HL-60/S4 (cell line): ENCODE measurements around the gene SDHA.
"Not testable (repeated sequence)": the region's sequence is repeated elsewhere in the genome, so short reads cannot be mapped to it uniquely, and the experiment has no call there.

ENCODE experiments used
- in situ Hi-C: fragments of 300-500 bp; cut with MboI; formaldehyde crosslinking; loops from 2 replicates; pipeline ENCODE4 v1.14.3; 2022; ENCODE audit warnings: low sequenced_read_pairs

SDHA gene

DNA sequence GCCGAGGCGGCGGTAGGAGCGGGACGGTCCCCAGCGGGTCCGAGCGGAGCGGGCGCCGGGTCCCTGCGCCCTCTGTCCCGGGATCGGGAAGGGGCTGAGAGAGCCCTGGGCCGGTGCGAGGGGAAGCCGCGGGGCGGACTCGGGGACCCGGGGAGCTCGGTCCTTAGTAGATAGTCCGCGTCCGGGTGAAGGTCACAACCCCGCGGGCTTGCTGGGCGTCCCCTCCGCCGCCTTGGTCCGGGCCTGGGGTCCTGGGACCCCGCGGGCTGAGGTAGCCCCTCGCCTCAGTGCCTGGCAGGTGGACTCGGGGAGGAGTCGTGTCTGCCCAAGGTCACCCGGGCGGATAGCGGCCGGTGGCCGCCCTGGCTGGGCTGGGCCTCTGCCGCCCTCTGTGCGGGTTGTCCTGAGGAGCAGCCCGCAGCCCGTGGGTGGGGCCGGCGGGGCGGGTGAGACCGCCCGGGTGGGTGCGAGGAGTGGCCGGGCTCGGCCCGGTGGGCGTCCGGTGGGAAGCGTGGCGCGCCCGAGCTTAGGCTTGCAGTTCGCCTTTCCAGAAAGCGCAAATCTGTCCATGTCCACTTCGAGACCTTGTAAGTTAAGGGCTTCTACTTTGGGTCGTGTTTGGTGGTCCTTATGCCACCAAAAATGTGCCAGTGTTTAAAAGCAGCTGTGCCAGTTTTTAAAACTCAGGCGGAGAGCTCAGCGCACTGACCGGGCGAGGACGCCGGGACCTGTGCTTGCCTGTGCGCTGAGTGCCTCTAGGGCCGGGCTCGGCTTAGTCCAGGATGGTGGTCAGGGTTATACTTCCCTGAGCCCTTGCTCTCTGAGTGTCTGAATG, 554 bp downstream of the SDHA start:
- in situ Hi-C loops: no loop called here

DNA sequence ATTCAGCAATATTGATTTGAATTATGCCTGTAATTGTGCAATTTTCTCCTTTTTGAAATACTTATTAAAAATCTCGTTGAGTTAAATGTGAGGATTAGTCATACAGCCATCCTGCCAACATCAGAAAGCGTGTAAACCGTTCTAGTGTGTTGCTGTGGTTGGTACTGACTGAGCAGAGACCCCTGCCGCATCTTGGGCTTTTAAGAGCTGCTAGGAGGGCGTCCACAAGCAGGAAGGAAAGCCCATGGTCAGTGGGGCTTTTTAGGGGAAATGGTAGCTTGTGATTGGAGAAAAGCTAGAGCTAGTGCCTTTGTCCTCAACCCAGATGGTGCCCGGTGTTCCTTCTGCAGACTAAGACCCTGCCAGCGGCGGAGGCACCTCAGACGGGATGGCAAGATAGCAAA, 1.3 kb downstream of the SDHA start:
- in situ Hi-C loops: no loop called here

DNA sequence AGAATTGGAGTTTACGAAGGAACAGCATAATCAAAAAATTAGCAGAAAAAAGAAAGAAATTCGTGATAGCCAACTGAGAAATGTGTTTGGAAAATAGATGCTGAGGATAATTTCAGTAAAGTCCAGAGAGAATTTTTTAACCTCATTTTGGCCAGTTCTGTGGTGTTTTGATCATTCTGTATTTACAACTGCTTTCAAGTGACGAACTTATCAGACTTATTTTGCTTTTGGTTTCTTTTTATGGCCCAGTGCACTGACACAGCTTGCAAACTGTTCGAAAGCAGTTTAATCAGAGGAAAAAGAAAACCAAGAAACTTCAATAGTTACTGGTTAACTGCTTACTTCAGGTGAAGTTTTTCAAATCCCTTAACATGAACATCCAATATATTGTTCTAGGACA, 1.9 kb downstream of the SDHA start:
- in situ Hi-C loops: no loop called here

DNA sequence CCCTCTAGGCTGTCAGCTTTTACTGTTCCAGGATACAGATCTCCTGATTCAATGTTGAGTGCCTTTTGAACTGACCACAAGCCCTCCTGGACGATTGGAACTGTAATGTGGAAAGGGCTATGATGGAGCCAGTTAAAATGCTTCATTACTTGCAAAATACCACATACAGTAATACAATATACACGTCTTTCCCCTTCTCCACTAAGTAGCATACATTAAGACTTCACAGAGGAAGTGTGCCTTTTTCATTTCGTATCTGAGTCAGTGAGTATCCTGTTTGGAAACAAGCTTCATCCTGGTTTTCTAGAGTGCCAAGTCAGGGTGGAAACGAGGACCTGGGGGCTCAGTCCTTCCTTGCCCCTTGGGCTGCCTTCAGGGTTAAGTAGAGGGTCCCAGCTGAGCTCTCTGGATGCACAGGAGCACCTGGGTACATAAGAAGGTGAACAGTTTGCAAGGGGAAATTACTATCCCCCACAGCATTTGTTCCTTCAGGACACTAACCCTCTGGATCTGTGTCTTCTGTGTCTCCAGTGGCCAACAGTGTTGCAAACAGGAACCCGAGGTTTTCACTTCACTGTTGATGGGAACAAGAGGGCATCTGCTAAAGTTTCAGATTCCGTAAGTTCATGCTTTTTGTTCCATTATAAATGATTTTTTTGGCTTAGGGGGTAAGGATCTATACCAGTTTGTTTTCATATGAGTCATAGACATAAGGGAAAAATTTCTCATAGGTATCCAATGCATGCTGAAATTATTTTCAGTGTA, 5.0 kb downstream of the SDHA start:
- in situ Hi-C loops: not testable (repeated sequence)

DNA sequence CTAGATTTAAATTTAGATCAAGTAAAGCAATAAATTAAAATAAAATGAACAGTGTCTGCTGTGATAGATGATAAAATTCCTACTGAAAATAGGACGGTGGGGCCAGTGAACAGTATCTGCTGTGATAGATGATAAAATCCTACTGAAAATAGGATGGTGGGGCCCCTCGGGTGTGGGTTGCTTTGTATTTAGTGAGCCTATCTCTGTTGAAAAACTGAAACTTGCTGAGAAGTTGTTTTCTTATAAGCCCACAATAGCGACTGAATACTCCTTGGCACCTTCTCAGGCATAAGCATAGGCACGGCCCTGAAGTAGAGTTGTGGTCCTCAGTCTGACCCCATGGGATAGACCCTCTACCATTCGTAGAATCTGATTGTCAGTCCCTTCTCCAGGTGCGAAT, 5.7 kb downstream of the SDHA start:
- in situ Hi-C loops: no loop called here

DNA sequence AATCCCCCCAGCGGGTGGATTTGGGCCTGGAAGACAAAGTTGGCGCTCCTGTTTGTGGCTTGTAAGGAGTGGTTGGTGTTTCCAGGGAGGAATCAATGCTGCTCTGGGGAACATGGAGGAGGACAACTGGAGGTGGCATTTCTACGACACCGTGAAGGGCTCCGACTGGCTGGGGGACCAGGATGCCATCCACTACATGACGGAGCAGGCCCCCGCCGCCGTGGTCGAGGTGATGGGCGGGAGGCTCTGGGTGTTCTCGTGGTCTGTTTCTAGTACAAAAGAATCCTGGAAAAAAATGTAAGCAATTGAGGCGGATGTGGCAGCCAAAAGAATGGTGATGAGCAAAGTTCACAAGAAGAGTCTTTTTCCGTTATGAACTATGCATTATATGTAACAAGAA, 7.2 kb downstream of the SDHA start:
- in situ Hi-C loops: no loop called here

DNA sequence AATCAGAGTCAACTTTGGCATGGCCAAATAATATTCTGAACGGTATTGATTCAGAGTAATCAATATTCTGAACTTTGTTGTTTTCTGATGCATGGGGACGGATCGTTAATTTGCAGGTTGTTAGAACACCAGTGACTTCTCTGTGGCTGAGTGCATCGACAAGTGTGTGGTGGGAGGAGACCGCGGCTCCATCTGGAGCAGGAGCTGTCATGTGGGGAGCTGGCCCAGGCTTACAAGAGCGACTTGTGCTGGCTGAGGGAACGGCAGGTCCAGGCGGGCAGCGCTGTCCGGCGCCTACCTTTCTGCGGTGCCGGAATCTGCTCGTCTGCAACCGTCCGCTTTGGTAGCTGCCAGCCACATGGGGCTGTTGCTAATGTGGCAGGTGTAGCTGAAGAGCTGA, 9.3 kb downstream of the SDHA start:
- in situ Hi-C loops: not testable (repeated sequence)

DNA sequence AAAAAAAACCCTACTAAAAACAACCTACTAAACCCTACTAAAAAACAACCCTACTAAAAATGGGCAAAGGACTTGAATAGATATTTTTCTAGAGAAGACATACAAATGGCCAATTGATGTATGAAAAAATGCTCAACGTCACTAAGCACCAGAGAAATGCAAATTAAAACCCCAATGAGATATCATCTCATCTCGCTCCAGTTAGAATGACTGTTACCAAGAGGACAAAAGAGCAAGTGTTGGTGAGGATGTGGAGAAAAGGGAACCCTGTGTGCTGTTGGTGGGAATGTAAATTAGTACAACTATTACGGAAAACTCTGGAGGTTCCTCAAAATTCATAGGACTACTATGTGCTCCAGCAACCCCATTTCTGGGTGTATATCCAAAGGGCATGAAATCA, 10.8 kb downstream of the SDHA start:
- in situ Hi-C loops: no loop called here

DNA sequence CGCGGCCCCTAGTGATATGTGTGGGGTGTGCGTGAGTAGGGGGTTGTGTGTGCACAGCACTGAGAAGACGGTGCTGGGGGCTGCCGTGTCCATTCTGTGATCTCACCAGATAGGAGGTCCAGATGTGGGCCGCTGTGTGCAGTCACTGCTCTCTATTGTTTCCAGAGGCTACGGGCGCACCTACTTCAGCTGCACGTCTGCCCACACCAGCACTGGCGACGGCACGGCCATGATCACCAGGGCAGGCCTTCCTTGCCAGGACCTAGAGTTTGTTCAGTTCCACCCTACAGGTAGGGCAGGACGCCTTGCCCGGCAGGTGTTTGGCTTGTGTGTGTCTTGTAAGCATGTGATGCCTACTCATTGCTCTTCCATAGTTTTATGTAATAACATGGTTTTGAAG, 12.6 kb downstream of the SDHA start:
- in situ Hi-C loops: no loop called here

DNA sequence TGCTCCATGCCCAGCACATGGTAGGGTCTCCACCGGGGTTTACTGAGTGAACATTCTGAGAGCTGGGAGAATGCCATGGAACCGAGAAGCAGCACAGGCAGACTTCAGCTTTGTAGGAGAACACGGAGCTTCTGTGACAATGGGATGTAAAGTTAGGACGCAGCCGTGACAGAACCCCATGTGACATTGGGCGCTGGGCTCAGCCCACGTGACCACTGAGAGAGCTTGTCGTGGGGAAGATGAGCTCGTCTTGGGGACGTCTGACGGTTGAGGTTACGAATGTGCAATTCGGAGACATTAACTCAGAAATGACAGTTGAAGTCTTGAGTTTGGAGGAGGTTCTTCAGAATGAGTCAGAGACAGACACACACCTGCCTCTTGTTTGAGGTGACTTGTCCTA, 13.5 kb downstream of the SDHA start:
- in situ Hi-C loops: no loop called here

DNA sequence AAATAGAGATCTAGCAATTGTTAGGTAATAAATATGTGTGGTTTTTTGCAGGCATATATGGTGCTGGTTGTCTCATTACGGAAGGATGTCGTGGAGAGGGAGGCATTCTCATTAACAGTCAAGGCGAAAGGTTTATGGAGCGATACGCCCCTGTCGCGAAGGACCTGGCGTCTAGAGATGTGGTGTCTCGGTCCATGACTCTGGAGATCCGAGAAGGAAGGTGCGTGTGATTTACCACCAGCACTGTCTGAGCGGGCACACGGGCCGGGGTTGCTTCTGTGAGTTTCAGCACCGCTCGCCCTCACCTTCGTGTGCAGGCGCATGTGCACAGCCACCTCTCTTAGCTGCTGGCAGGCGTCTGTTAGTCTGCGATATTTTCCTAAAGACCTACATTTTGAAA, 15.3 kb downstream of the SDHA start:
- in situ Hi-C loops: not testable (repeated sequence)

DNA sequence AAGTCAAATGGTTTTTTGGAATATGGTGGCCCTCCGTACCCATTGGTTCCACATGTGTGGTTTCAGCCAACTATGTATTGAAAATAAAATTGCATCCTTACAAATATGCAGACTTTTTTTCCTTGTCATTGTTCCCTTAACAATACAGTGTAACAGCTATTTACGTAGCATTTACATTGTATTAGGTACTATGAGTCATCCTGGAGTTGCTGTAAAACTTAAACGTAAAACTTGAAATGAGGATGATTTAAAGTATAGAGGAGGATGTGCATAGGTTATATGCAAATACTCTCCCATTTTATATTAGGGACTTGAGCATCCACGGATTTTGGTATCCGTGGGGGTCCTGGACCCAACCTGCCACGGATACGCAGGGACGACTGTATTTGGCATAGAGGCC, 16.3 kb downstream of the SDHA start:
- in situ Hi-C loops: no loop called here

DNA sequence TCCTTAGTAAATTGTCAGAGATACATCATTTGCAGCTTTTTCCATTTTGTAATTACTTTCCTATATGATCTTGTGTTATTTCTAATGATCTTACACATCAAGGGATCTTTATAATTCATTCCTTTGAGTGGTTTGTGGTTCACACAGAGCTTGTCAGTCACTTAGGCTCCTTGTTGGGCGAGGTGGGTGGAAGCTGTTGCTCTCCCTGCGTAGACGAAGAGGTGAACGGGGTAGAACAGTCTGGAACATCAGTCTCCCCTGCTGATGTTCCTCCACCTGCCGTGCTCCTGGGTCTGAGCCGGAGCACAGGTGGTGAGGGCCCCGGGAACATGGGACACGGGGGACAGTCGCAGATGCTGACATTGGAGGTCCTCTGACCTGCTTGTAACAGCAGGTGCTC, 17.4 kb downstream of the SDHA start:
- in situ Hi-C loops: loop anchor here (5.0 kb wide), 1 partner anchor 1357 kb away; no protein-coding TSS in a partner anchor

DNA sequence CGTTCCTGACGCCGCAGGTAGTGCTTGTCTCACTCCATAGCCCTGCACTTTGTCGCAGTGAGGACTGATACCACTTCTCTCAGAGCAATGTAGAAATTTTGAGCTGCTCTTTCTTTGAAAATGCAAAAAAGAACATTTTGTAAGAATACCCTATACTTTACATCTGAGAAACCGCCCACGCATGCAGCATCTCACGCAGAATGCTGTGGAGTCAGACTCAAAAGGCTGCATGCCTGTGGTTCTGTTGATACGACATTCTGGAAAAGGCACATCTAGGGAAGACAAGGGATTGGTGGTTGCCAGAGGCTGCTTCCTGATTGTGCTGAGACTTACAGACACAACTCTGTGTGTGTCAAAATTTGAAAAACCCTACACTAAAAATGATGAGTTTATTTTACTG, 19.8 kb downstream of the SDHA start:
- in situ Hi-C loops: loop anchor here (5.0 kb wide), 1 partner anchor 1354 kb away; no protein-coding TSS in a partner anchor

DNA sequence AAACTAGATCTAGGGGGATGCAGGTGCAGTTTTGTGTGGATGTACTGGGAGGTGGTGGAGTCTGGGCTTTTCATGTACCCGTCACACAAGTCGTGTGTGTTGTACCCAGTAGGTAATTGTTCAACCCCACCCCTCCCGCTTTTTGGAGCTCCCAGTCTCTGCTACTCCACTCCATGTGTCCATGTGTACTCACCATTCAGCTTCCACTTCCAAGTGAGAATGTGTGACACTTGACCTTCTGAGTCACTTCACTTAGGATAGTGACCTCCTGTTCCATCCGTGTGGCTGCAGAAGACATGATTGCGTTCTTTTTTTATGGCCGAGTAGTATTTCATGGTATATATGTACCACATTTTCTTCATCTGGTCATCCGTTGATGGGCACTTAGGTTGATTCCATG, 22.4 kb downstream of the SDHA start:
- in situ Hi-C loops: not testable (repeated sequence)

DNA sequence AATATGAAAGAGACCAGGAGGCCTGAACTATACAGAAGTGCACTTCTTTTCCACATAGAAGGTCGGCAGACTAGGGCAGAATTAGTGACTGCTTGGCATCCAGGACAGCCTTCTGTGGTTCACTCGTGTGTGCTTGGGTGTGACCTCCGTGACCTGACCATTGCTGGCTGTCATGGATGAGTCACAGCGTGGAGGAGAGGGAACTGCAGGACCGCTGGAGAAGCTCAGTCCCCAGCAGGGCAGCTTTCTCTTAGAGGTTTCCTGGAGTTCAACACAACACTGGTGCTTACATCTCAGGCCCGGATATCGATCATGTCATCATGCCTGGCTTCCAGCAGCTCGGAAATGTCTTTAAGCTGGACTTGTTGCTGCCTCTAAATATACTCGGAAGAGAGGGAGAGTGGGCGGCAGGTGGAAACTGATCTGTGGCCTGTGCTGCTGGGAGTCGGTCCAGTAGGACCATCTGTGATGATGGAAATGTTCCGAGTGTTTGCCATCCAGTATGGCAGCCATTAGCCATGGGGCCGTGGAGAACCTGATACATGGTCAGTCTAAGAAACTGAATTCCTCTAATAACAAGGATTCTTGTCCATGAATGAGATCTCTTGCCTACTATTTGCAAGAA, 23.0 kb downstream of the SDHA start:
- in situ Hi-C loops: not testable (repeated sequence)

DNA sequence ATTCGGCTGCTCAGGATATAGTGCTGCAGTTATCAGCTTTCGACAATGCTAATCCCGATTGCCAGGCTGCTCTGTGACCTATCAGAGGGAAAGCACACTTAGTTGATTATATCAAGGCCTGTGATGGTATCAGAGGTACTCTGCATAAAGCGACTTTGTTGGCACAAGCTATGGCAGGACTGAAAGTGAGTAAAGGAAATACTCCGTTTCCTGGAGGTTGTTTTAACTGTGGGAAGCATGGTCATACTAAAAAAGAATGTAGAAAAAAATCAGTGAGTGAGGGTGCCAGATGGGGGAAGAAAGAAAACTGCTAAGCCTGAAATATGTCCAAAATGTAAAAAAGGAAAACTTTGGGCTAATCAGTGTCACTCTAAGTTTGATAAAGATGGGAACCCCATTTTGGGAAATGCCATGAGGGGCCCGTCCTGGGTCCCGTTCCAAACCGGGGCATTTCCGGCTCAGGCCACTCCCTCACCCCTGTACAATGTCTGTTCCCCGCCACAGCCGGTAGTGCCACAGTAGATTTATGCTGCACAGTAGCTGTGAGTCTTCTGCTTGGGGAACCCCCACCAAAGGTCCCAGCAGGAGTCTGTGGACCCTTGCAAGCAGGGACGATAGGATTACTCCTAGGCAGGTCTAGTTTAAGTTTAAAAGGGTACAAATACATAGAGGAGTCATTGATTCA, 25.7 kb downstream of the SDHA start:
- in situ Hi-C loops: not testable (repeated sequence)

DNA sequence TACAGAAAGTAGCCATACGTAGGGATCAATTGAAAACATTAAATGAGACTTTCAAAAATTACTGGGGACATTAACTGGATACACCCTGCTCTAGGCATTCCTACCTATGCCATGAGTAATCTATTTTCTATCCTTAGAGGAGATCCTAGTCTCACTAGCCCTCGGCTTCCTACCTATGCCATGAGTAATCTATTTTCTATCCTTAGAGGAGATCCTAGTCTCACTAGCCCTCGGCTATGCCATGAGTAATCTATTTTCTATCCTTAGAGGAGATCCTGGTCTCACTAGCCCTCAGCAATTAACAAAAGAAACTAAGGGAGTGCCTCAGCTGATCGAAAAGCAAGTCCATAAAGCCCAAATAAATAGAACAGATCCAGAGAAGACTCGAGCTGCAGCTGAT, 27.6 kb downstream of the SDHA start:
- in situ Hi-C loops: not testable (repeated sequence)

DNA sequence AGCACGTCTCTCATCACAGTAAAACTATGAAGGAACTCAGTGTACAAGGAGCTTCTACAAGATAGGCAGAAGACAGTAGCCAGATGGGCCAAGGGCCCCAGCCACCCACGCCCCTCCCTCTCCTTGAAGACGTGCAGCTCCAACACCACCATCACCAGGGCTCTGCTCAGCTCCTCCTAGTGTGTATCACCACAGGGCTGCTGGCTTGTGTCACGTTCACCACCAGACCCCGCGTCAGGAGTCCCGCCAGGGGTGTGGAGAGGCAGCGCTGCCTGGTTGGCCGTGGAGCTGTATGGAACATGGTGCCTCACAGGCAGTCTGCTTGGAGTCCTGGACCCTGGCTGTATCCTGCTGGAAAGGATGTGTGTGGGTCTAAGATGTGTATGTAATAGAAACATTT, 32.3 kb downstream of the SDHA start:
- in situ Hi-C loops: not testable (repeated sequence)

DNA sequence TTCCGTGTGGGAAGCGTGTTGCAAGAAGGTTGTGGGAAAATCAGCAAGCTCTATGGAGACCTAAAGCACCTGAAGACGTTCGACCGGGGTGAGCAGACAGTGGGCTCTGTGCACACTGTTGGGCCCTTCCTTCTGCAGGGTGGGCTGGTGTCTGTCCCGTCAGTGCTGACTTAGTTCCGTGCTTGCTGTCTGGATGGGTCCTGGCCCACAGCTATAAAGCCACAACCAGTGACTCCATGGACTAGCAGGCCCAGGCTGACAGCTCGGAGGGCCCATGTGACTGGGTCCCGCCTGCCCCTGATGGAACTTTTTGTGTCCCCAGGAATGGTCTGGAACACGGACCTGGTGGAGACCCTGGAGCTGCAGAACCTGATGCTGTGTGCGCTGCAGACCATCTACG, 32.9 kb downstream of the SDHA start:
- in situ Hi-C loops: not testable (repeated sequence)

DNA sequence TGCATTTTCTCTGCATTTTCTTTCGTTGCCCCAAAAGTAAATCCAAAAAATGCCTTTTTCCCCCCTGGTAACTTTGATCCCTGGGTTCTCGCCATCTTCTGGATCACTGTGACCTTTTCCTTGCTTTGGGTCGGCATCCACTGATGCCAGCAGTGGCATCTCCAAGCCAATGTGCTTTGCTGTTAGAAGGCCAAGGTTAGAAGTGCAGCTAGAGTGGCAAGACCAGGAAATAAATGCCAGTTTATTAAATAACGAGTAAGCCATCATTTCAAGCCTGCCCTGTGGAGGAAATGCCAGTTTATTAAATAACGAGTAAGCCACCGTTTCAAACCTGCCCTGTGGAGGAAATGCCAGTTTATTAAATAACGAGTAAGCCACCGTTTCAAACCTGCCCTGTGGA, 33.4 kb downstream of the SDHA start:
- in situ Hi-C loops: not testable (repeated sequence)
